Motor neuron (in vitro differentiated cells): ENCODE data around the gene EIF2B2. TPM values are rescaled to one million over a fixed set of nuclear protein-coding genes. Genes with fewer than 3 reads are reported as not detected.
A peak's percentile ranks its signal among the peaks of the same experiment; 100 is the strongest.

Source experiments
- ATAC-seq, 8 experiments: fragments of 200-7000 bp; cut with Tn5 transposase; replicated peaks in 6 of 8; 2 replicates each; pipeline ENCODE4 v1.8.0; 2021; ENCODE audit warnings: mild to moderate bottlenecking in 8 of 8, moderate library complexity in 8 of 8
- H3K27ac ChIP-seq, 2 donors: fragments of 250-450 bp; sonication (Bioruptor Pico); 2 replicates each; pipeline ENCODE4 v1.9.0; 2021; ENCODE audit warnings: antibody characterized with exemption in 2 of 2, mild to moderate bottlenecking in 2 of 2, moderate library complexity in 1 of 2
- H3K4me1 ChIP-seq, 2 donors: fragments of 250-450 bp; sonication (Bioruptor Pico); replicated peaks in 1 of 2; 2 replicates each; pipeline ENCODE4 v1.6.1; 2021; ENCODE audit warnings: antibody characterized with exemption in 2 of 2, mild to moderate bottlenecking in 2 of 2, moderate library complexity in 1 of 2
- H3K4me3 ChIP-seq, 5 donors: fragments of 250-450 bp; sonication (Bioruptor Pico); 2 replicates each; pipeline ENCODE4 v1.9.0; 2021; ENCODE audit warnings: antibody characterized with exemption in 5 of 5, mild to moderate bottlenecking in 5 of 5, moderate library complexity in 4 of 5
- WGBS, 10 experiments: fragments of 450-650 bp; shearing (Covaris generic); methylation state at CpG; one replicate each; pipeline ENCODE4 v1.0.0; 2022; 5-methylcytosine and 5-hydroxymethylcytosine counted together
- in situ Hi-C, 9 experiments: fragments of 400-800 bp; cut with MboI; loops; one replicate each; pipeline ENCODE4 v1.15.0; 2021; ENCODE audit warnings: low sequenced_read_pairs in 9 of 9, low pct_unique_long_range_greater_than_20kb in 2 of 9; ENCODE audit not compliant: unreplicated experiment in 9 of 9
- total RNA-seq, 8 experiments: library from RNA; unstranded; fragments of 300-600 nt; gene quantifications; 2 replicates each; pipeline versions ENCODE4 v1.2.3 to v1.2.4, GENCODE V29; 2022

The EIF2B2 gene
- total RNA-seq, result 10 to 100 TPM; 26.3 to 40.3 (median 32.9) TPM

DNA sequence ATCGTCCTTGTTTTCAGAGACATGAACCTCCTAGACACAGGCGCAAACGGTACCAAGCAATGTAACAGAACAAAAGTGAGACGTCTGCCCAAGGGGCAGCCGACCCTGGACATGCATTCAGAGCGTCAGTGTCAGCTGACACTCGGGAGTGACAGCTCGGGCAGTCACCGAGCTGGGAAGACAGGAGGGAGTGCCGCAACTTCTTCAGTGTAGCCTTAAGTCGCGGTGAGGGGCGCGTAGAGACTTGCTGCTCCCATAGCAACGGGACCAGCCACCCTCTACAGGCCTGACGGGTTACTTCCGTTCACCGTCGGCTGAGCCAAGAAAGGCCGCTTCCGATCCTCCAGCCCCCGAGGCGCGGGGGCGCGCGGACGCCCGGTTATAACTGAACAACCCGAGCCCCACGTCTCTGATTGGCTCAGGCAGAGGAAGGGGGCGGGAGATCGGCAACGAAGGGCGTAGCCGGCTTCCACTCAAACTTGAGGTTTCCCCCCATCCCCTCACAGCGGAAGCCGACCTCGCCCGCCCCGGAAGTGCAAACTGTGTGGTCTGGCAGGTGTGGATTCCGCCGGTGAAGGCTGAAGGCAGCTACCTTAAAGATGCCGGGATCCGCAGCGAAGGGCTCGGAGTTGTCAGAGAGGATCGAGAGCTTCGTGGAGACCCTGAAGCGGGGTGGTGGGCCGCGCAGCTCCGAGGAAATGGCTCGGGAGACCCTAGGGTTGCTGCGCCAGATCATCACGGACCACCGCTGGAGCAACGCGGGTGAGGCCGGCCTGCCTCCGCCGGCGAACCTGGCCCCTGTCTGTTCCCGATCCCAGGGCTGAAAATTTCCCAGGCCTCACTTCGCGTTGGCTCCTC lies at the start of gene EIF2B2:
Gene EIF2B2, plus strand, starts transcription at position 530 of the 858 bp plus-strand sequence. Its CDS starts 70 bp downstream, at position 600.
- H3K4me1 ChIP-seq, result peaks cover 9 to 13% of the 10 kb centered on the region in 2 donors
- H3K27ac ChIP-seq, result peak within 1 kb of the TSS; percentile 62 to 86
- peak; percentile 95 to 97 (median 96) for ATAC-seq
- peak within 1 kb of the TSS; percentile 72 to 89 (median 78) for H3K4me3 ChIP-seq
- in situ Hi-C loops, result no loop called here
- WGBS, 10 experiments, result 0 to 7% (median 0%) methylated on average over 1 to 12 of the region's 66 CpGs; no CpG with 5 or more reads in 2 of the 10 experiments

DNA sequence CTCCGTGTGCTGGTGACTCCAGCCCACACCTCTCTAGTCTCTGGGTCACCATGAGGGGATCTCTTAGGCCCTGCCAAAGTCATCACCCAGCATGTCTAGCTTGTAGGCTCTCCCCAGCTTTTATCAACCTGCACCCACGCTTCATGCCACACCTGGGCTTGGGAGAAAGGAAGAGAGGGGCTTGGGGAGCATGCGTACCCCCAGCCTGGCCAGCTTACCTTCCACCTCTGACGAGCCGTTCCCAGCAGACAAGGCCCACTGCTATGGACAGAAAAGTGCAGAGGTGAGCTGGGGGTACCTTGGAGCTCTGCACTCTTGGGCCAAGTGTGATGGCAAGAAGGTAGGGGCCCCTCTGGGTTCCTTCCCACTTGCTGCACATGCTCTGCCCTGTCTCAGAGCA lies 49.0 kb upstream of the EIF2B2 start:
- 60 to 100% (median 80%) methylated on average over 2 to 3 of the region's 5 CpGs; no CpG with 5 or more reads in 7 of the 10 experiments for WGBS, 10 experiments
- ATAC-seq, result peak in 2 of 8 experiments; percentile 2 to 3
- Histone ChIP-seq H3K4me1 (peaks cover 22 to 49% of the 10 kb centered on the region in 2 donors), H3K27ac (no peak overlapping the region), H3K4me3 (peak overlapping the region in 1 of 5 donors; percentile 29)
- in situ Hi-C loops, result no loop called here

DNA sequence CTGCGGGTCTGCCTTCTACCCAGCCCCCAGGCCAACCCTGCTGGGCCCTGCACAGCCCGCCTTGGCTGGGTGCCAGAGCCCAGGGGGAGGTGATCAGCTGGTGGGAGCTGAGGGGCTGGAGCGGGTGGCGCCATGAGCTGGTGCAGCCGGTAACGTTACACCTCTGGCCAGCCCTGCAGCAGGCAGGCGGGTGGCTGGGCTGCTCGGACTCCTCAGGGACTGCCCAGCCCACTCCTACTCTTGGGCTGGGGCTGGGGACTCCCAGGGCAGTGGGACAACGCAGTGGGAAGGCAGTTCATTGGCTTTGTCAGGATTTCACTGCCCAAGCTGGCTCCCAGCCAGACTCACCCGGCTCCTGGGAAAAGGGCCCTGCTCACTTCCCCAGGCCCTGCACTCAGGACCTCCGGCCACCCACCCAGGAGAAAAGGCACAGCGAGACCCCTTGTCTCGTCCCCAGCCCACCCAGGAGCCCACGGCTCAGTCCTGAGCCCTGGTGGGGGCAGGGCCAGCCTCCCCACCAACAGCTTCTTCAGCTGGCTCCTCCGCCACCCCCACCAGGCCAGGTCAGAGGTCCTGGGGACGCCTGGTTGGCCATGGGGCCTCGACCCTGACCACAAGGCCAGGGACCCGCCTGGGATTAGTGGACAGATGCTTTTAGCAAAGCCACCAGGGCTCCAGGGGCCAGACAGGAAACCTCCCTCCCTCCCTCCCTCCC lies 48.3 kb upstream of the EIF2B2 start:
- in situ Hi-C loops, result no loop called here
- Histone ChIP-seq H3K27ac (peak overlapping the region in 1 of 2 donors; percentile 9), H3K4me1 (peaks cover 22 to 49% of the 10 kb centered on the region in 2 donors), H3K4me3 (peak overlapping the region in 3 of 5 donors; percentile 6 to 29 (median 15))
- ATAC-seq, result peak in 6 of 8 experiments; percentile 13 to 80 (median 70)
- WGBS, 10 experiments, result 20 to 67% (median 32%) methylated on average over 1 to 9 of the region's 18 CpGs; no CpG with 5 or more reads in 6 of the 10 experiments

DNA sequence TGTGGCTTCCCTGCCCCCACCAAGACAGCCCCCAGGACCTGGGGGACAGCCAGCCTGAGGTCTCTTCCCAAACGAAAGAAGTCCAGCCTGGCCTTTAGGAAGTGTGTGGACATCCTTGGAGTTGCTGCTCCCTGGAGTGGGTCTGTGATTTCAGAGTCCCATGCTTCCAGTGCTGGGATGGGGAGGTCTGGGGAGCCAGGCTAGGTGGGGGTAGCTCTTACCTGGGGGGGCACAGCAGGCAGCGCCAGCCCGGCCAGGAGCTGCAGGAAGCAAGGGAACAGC lies 47.8 kb upstream of the EIF2B2 start:
- H3K4me1 ChIP-seq, result peaks cover 22 to 49% of the 10 kb centered on the region in 2 donors
- in situ Hi-C loops, result no loop called here
- WGBS, 10 experiments, result no CpG with 5 or more reads among the region's 3 CpGs
- peak overlapping the region in 4 of 5 donors; percentile 26 to 31 (median 30) for H3K4me3 ChIP-seq
- ATAC-seq, result no peak
- H3K27ac ChIP-seq, result no peak overlapping the region

DNA sequence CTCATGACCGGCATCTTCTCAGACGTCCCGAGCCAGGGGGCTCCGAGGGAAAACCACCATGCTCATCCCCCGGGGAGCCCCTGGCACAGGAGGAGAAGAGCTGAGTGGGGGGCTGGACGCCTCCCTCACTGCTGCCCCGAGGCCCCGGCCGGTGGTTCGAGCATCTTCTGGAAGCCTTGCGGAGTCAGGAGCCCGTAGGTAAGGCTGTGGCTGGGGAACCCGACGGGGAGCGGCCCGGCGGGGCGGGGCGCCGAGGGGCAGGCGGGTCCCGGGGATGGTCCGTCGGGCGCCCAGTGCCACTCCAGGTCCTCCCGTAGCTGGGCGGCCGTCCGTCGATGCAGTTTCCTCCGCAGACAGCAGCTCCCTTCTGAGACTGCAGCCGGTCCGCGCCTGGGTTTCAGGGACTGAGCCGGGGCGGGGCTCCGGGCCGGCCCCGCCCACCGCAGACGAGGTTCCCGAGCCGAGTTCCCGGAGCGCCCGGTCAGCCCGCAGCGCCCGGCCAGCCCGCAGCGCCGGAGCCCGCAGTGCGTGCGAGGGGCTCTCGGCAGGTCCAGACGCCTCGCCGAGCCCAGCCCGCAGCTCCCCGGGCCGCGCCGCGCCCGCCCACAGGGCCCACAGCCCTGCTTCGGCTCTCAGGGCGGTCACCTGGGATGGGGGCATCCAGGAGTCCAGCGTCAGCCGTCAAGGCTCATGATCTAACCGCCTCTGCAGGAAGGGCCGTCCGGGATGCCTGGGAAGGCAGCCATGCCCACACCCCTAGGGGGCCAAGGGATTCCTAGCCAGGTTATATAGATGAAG lies 47.3 kb upstream of the EIF2B2 start, which contains the start of gene PGF:
Gene PGF, minus strand, starts transcription at position 369 of the 798 bp plus-strand sequence. Its CDS starts 355 bp downstream, at position 14.
- WGBS, 10 experiments, result 0% methylated on average over 2 of the region's 73 CpGs; no CpG with 5 or more reads in 9 of the 10 experiments
- Histone ChIP-seq H3K27ac (peak within 1 kb of the TSS in 1 of 2 donors; percentile 9), H3K4me3 (peak within 1 kb of the TSS; percentile 21 to 31 (median 29)), H3K4me1 (peaks cover 22 to 49% of the 10 kb centered on the region in 2 donors)
- in situ Hi-C loops, result no loop called here
- peak; percentile 54 to 92 (median 76) for ATAC-seq

DNA sequence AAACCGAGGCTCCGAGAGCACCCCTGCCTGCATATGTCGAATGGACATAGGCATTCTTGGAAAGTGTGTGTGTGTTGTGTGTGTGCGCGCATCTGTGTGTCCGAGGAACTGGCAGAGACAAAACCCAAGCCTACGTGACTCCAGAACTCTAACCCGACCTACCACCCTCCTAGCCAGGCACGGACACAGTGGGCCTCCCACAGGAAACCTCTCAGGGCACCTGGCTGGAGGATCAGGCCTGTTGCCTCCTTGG lies 46.8 kb upstream of the EIF2B2 start:
- in situ Hi-C loops, result no loop called here
- peaks cover 22 to 46% of the 10 kb centered on the region in 2 donors for H3K4me1 ChIP-seq
- peak overlapping the region in 2 of 5 donors; percentile 30 to 31 for H3K4me3 ChIP-seq
- ATAC-seq, result no peak
- H3K27ac ChIP-seq, result no peak overlapping the region
- WGBS, 10 experiments, result 83 to 100% (median 91%) methylated on average over 2 to 4 of the region's 9 CpGs; no CpG with 5 or more reads in 7 of the 10 experiments

DNA sequence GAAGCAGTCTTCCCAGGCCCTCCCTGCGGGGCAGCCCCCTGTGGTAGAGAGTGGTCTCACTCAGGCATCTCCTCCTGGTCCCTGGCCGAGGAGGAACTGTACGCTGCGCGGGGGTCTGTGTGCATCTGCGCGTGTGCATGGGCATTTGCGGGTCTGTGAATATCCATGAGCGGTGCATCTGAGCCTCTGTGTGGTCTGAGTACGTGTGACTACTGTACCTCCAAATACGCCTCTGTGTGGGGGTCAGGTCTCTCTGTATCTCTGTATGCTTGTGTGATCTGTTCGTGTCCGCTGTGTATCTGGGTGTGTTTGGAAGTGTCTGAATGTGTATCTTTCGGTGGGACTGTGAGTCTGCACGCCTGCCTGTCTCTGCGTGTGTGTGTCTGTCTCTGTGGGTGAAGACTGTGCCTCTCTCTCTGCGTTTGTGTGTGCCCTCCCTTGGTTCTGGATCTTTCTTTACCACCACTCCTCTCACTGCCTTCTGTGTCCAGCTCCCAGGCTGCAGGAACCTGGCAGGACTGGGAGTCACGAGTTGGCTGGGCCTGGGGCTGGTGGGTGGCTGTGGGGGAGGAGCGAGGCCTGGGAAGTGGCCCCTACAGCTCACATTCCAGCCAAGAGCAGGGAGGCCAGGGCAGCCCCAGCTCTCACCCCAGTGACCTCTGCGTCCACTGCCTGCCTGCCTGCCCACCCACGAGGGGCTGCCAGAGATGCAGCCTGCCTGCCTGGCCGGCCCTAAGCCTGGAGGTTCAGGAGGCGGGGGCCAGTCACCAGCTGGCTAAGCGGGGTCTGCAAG lies 46.2 kb upstream of the EIF2B2 start:
- peaks cover 17 to 41% of the 10 kb centered on the region in 2 donors for H3K4me1 ChIP-seq
- ATAC-seq, result peak in 3 of 8 experiments; percentile 7 to 16 (median 10)
- in situ Hi-C loops, result no loop called here
- 20 to 89% (median 65%) methylated on average over 1 to 5 of the region's 24 CpGs; no CpG with 5 or more reads in 6 of the 10 experiments for WGBS, 10 experiments
- H3K27ac ChIP-seq, result no peak overlapping the region
- H3K4me3 ChIP-seq, result no peak overlapping the region

DNA sequence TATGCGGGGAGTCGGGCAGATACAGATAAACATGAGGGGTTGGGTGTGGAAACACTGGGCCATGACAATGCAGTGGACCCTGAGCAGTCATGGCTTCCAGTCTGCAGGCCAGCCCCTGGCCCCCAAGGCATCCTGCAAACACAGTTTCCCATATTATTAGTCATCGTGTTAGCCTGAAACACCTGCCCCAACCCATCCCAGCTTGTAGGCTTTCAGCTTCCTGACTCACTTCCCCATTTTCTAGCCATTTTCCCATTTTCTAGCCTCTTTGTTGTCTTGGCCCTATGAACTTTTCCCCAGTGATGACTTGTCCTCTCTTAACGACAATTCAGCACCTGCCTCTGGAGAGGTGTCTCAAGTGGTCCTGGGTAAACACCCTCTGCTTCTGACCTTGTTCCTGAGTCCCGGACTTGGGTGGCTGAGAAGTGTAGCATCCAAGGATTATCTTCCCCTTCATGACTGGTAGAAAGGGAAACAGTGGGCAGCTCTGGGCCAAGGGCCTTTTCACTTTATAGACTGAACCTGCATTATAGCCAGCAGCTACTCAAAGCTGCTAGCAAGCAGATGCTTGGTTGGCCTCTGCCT lies 43.0 kb upstream of the EIF2B2 start:
- in situ Hi-C loops, result no loop called here
- ATAC-seq, result no peak
- H3K4me1 ChIP-seq, result peaks cover 4 to 22% of the 10 kb centered on the region in 2 donors

DNA sequence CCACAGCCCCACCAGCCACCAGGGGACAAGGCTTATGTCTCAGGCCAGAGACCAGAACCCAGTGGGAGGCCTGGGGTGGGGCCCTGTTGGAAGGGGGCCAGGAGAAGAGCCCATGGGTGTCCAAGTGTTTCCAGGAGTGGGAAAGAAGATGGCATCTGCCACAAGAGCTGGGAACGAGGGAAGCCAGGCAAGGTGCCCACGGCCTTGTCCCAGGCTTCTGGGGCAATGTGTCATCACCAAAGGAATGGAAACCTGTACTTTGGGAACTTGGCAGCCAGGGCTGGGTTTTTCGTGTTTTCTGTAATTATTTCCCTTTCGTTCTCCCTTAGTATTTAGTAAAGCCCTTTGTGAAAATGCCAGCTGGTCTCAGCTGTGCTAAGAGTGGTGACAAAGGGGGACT lies 42.0 kb upstream of the EIF2B2 start:
- Histone ChIP-seq H3K27ac (no peak overlapping the region), H3K4me3 (no peak overlapping the region), H3K4me1 (peaks cover 4 to 16% of the 10 kb centered on the region in 2 donors)
- ATAC-seq, result no peak
- in situ Hi-C loops, result no loop called here
- 80 to 100% (median 96%) methylated on average over 1 to 4 of the region's 4 CpGs; no CpG with 5 or more reads in 6 of the 10 experiments for WGBS, 10 experiments

More for the DNA sequence above, 43.0 kb upstream of the EIF2B2 start:
- WGBS, 10 experiments, result 51 to 95% (median 83%) methylated on average over 1 to 5 of the region's 5 CpGs; no CpG with 5 or more reads in 3 of the 10 experiments
- Histone ChIP-seq H3K4me3 (no peak overlapping the region), H3K27ac (no peak overlapping the region)

DNA sequence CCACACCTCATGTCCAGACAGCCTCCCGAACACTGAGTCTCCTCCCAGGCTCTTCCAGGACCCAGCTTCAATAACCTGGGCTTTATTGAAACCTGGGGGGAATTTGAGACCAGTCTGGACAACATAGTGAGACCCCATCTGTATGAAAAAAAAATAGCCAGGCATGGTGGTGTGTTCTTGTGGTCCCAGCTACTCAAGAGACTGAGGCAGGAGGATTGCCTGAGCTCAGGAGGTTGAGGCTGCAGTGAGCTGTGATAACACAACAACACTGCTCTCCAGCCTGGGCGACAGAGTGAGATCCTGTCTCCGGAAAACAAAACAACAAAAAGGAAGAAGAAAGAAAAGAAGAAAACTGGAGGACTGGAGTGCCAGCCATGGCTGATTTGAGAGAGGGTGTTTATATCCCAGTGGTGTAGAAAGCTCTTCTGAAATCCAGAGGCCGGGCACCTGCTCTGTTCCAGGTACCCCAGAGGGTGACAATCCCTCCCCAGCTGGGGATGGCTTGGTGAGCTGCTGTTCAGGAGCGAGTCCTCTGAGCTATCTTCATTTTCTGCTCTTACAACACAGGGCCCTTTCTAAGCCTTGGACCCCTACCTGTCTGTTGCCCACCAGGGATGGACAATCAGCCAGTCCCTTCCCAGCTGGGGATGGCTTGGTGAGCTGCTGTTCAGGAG lies 41.3 kb upstream of the EIF2B2 start:
- Histone ChIP-seq H3K27ac (no peak overlapping the region), H3K4me3 (no peak overlapping the region), H3K4me1 (peaks cover 4 to 12% of the 10 kb centered on the region in 2 donors)
- in situ Hi-C loops, result no loop called here
- 61 to 100% (median 82%) methylated on average over 1 to 4 of the region's 5 CpGs; no CpG with 5 or more reads in 2 of the 10 experiments for whole genome bisulfite sequencing, 10 experiments
- ATAC-seq, result no peak

DNA sequence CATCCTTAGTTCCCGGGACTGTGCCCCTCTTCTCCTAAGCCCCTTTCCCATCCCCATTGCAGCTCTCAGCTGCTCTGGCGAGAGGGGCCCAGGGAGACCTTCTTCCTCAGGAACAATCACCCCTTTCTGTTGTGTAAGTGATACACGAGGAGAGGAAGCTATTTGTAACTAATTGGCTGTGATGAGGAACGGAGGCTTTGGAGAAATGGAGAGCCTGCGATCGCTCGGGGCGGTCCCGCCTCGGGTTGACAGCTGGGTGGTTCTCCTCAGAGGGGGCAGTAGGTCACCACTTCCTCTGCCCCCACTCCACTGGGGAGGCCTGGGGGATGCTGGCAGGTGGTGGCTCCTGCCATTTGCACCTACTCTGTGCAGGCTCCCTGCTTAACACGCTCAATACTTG lies 40.7 kb upstream of the EIF2B2 start:
- no peak overlapping the region for H3K27ac ChIP-seq
- ATAC-seq, result no peak
- no peak overlapping the region for H3K4me3 ChIP-seq
- in situ Hi-C loops, result no loop called here
- peaks cover 4 to 5% of the 10 kb centered on the region in 2 donors for H3K4me1 ChIP-seq
- 20 to 61% (median 50%) methylated on average over 1 to 6 of the region's 11 CpGs; no CpG with 5 or more reads in 6 of the 10 experiments for WGBS, 10 experiments
